HT1080 (cell line): ENCODE results near the gene IFNL4. TPM values are rescaled to one million over a fixed set of nuclear protein-coding genes. Genes with fewer than 3 reads are reported as not detected.

Source experiments
- DNase-seq: peaks from one replicate; pipeline ENCODE4 v3.0.0-alpha.2; 2015; ENCODE audit warnings: low read depth
- total RNA-seq: library from RNA; depleted of rRNA; stranded (reverse); fragments of >200 nt; shearing (Covaris generic); gene quantifications from 2 replicates; pipeline ENCODE4 v1.2.3, GENCODE V29; 2014; rRNA removed

The IFNL4 gene
- total RNA-seq, 1 experiment from 2014 or later = not detected

GRCh38 chr19:39196860-39197562 lies 51.6 kb downstream of the IFNL4 start, which contains the start of gene NCCRP1:
Gene NCCRP1, plus strand, starts transcription at chr19:39196964. Its CDS starts 19 bp downstream, at chr19:39196983.
- no peak for DNase-seq

DNA sequence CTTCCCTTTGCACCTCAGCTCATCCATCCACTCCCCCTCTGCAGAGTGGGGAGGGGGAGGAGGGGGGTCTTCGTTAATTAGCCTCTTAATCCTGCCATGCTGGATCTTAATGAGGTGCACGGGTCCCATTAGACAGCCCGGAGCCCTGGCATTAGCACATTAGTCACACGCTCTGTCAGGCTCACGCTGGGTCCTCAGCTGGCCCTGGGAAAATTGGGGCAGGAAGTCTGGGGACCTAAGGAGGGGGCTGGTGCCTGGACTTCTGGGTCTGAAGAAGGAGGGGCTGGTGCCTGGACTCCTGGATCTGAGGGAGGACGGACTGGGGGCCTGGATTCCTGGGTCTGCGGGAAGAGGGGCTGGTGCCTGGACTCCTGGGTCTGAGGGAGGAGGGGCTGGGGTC lies 52.3 kb downstream of the IFNL4 start:
- no peak for DNase-seq

Other genes starting within 250 kb of the IFNL4 start
- gene FBXO27, start 216.3 kb downstream of the IFNL4 start, total RNA-seq = not detected in 2 replicates
- gene ACP7, start 164.5 kb downstream of the IFNL4 start, total RNA-seq = 4.0 and 6.4 TPM in 2 replicates
- 8.0 and 13.0 TPM in 2 replicates for gene PAK4, start 123.1 kb downstream of the IFNL4 start, total RNA-seq
- 0.10 TPM in 1 of 2 replicates, not detected in the other for gene NCCRP1, start 51.9 kb downstream of the IFNL4 start, total RNA-seq
- not detected in 2 replicates for gene SYCN, start 44.6 kb downstream of the IFNL4 start, total RNA-seq
- not detected in 2 replicates for gene IFNL3, start 3.9 kb downstream of the IFNL4 start, total RNA-seq
- not detected in 2 replicates for gene IFNL2, start 19.5 kb upstream of the IFNL4 start, total RNA-seq
- gene IFNL1, start 47.6 kb upstream of the IFNL4 start, total RNA-seq = not detected in 2 replicates
- 1.3 and 4.0 TPM in 2 replicates for gene LRFN1, start 72.0 kb upstream of the IFNL4 start, total RNA-seq
- 3.6 and 3.8 TPM in 2 replicates for gene GMFG, start 87.2 kb upstream of the IFNL4 start, total RNA-seq
- gene SAMD4B, start 93.6 kb upstream of the IFNL4 start, total RNA-seq = 75.1 and 129 TPM in 2 replicates
- 47.3 and 56.1 TPM in 2 replicates for gene PAF1, start 142.2 kb upstream of the IFNL4 start, total RNA-seq
- gene MED29, start 142.5 kb upstream of the IFNL4 start, total RNA-seq = 24.6 and 47.3 TPM in 2 replicates
- gene ZFP36, start 158.0 kb upstream of the IFNL4 start, total RNA-seq = 1.3 and 2.8 TPM in 2 replicates
- 14.0 and 16.5 TPM in 2 replicates for gene PLEKHG2, start 163.8 kb upstream of the IFNL4 start, total RNA-seq
- gene RPS16, start 187.1 kb upstream of the IFNL4 start, total RNA-seq = 222 and 315 TPM in 2 replicates
- gene SUPT5H, start 196.7 kb upstream of the IFNL4 start, total RNA-seq = 86.2 and 91.6 TPM in 2 replicates
- gene TIMM50, start 232.0 kb upstream of the IFNL4 start, total RNA-seq = 158 and 199 TPM in 2 replicates